Endothelial cell of umbilical vein (primary cell): ENCODE data around the gene BCR.

ENCODE experiments used
- EZH2 ChIP-seq: IDR thresholded peaks from 2 replicates; pipeline ENCODE4 v1.6.1; 2012; ENCODE audit warnings: borderline replicate concordance, low read depth, mild to moderate bottlenecking, moderate library complexity, low read length, inconsistent platforms; ENCODE audit not compliant: severe bottlenecking
- FOS ChIP-seq: IDR thresholded peaks from 2 replicates; pipeline ENCODE4 v1.6.1; 2011; ENCODE audit warnings: mild to moderate bottlenecking, low read length, moderate library complexity, borderline replicate concordance; ENCODE audit not compliant: insufficient read depth
- GATA2 ChIP-seq: IDR thresholded peaks from 2 replicates; pipeline ENCODE4 v1.7.0; 2011; ENCODE audit warnings: low read depth, mild to moderate bottlenecking, moderate library complexity, mixed read lengths, low read length; ENCODE audit not compliant: insufficient read length, insufficient read depth
- JUN ChIP-seq: IDR thresholded peaks from 2 replicates; pipeline ENCODE4 v1.6.1; 2011; ENCODE audit warnings: borderline replicate concordance, low read depth; ENCODE audit not compliant: insufficient read length, insufficient read depth
- MYC ChIP-seq: IDR thresholded peaks from one replicate; pipeline ENCODE4 v1.6.1; 2011; ENCODE audit warnings: mild to moderate bottlenecking, low read depth, low read length
- POLR2A ChIP-seq: IDR thresholded peaks from 2 replicates; pipeline ENCODE4 v1.6.1; 2012; ENCODE audit warnings: low read depth, mild to moderate bottlenecking, control low read depth, low read length
- POLR2AphosphoS5 ChIP-seq: IDR thresholded peaks from 2 replicates; pipeline ENCODE4 v1.6.1; 2012; ENCODE audit warnings: low read depth, mild to moderate bottlenecking, control low read depth, low read length, moderate library complexity; ENCODE audit not compliant: insufficient read depth
- TF ChIP-seq, protein P1 (sequence below), 2 donors: IDR thresholded peaks; 1 replicate in 1 of 2; 2 replicates in 1 of 2; pipeline ENCODE4 v1.5.1; 2011; ENCODE audit warnings: low read length in 2 of 2, mild to moderate bottlenecking in 2 of 2, moderate library complexity in 2 of 2, control low read depth in 1 of 2, inconsistent platforms in 1 of 2, low read depth in 1 of 2; ENCODE audit not compliant: insufficient read depth in 1 of 2; ENCODE audit errors: extremely low read depth in 1 of 2
- TF ChIP-seq, protein P2 (sequence below): IDR thresholded peaks from 2 replicates; pipeline ENCODE4 v1.6.1; 2011; ENCODE audit not compliant: insufficient read depth, insufficient read length

DNA sequence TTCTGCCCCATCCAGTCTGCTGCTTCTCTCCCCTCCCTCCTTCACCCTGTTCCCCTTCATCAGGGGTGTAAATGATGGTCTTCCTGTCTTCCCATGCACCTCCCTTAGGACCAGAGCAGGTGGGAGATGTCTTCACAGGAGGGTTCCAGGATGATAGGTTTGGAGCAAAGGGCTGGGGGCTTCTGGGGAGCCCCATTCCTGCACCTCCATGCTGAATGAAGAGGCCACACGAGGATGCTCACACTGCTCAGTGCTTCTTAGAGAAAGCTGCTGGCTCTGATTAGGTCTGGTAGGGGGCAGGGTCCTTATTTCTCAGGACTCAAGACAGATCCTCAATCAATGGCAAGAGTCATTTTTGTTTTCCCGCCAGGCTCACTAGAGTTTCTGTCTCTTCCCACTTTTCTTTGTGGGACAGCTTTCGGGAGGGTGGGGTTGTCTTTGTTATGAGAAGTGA, 41.1 kb downstream of the BCR start:
- TF ChIP-seq, protein P1, sequence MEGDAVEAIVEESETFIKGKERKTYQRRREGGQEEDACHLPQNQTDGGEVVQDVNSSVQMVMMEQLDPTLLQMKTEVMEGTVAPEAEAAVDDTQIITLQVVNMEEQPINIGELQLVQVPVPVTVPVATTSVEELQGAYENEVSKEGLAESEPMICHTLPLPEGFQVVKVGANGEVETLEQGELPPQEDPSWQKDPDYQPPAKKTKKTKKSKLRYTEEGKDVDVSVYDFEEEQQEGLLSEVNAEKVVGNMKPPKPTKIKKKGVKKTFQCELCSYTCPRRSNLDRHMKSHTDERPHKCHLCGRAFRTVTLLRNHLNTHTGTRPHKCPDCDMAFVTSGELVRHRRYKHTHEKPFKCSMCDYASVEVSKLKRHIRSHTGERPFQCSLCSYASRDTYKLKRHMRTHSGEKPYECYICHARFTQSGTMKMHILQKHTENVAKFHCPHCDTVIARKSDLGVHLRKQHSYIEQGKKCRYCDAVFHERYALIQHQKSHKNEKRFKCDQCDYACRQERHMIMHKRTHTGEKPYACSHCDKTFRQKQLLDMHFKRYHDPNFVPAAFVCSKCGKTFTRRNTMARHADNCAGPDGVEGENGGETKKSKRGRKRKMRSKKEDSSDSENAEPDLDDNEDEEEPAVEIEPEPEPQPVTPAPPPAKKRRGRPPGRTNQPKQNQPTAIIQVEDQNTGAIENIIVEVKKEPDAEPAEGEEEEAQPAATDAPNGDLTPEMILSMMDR (IDR thresholded peaks at IDR 0.05; ENCODE audit: extremely low read depth in 1 of 2, insufficient read depth in 1 of 2, low read depth in 1 of 2, low read length in 2 of 2) = no peak
- TF ChIP-seq POLR2A (no peak), POLR2AphosphoS5 (no peak), FOS (no peak), EZH2 (no peak), GATA2 (no peak), JUN (no peak), MYC (no peak)
- TF ChIP-seq, protein P2, sequence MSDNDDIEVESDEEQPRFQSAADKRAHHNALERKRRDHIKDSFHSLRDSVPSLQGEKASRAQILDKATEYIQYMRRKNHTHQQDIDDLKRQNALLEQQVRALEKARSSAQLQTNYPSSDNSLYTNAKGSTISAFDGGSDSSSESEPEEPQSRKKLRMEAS = no peak
